Fibroblast of skin of scalp (primary cell): ENCODE results near the gene UBE2E2. TPM values are rescaled to one million over a fixed set of nuclear protein-coding genes. Genes with fewer than 3 reads are reported as not detected.
"Not testable (repeated sequence)": the region's sequence is repeated elsewhere in the genome, so short reads cannot be mapped to it uniquely, and the experiment has no call there.

Experiments
- DNase-seq: peaks from one replicate; pipeline ENCODE4 v3.0.0-alpha.2; 2013
- polyA plus RNA-seq, 2 experiments: library from polyadenylated mRNA; unstranded; fragments of 120-200 nt; gene quantifications; one replicate each; pipeline ENCODE4 v1.2.1, GENCODE V29; 2013; ENCODE audit not compliant: insufficient read length in 2 of 2

Gene UBE2E2
- polyA plus RNA-seq (2013, experiment 1 of 2; ENCODE audit: insufficient read length), result 49.3 TPM
- 58.0 TPM for polyA plus RNA-seq (2013, experiment 2 of 2; ENCODE audit: insufficient read length)

DNA sequence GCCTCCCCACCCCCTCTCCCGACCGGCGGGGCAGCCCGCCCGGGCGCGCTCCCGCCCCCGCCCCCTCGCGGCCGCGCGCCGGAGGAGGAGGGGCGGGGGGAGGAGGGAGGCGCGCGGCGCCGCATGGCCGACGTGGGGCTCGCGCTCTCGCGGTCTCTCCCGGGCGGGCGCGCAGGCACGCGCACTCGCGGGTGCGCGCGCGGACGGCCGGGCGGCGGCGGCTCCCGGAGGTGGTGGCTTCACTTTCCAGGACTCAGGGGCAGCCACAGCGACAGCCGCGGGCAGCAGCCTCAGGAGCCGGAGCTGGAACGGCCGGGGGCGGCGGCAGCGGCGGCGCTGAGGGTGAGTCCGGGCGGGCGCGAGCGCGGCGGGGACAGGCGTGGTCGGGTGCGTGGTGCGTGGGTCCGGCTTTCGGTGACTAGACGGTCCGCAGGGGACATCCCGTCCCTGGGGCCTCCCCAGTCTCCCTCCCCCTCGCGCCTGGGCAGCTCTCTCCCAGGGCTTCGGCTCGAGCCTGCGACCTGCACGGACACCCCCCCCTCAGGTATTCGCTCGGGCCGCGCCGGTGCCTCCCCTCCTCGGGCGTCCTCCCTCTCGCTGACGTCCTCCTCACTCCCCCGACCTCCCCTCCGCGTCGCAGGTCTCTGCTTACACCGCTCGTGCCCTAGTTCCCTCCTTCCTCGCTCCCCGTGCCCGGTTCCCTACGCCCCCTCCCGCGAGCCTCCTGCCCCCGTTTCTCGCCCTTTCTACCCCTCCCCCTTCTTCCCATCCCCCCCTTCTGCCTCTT, at the start of gene UBE2E2:
Gene UBE2E2 (plus strand): TSS at position 407 of the 787 bp plus-strand sequence.
- DNase-seq, result peak; percentile 83

GRCh38 chr3:23153436-23153835, 49.7 kb upstream of the UBE2E2 start:
- peak; percentile 23 for DNase-seq

- DNase-seq, result no peak
Observed at GRCh38 chr3:23157331-23157730, 45.8 kb upstream of the UBE2E2 start.

DNA sequence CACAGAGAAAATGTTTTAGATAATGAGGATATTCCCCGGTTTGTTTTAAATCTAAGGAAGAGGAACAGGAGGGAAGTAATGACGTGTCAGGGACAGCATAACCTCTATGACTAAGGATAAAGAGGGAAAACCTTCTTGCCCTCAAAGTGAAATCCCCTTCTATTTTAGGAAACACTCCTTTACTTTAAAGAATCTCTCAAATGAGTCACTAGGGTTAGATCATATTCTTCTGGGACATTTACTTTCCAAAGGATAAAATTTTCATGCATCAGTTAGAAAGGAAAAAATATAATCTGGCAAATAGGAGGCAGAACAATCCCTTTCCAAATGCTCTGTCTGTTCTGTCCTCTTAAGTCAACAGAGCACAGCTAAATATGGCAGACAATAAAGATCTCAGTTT, 43.2 kb upstream of the UBE2E2 start:
- peak; percentile 88 for DNase-seq

DNA sequence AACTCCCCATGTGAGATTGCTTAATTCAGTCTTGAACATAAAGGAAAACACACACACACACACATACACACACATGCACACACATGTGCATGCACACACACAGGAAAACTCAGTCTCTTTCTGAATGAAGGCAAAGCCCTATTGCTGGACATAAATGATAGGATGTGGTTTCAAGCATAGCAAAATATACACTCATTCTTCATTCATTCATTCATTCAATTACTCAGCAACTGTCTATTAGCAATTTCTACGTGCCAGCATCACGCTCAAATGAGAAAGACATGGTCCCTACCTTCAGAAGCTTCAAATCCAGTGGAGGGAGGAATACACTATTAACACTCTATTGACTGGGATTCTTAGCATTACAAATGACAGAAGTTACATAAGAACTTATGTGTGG, 41.8 kb upstream of the UBE2E2 start:
- DNase-seq, result no peak

DNA sequence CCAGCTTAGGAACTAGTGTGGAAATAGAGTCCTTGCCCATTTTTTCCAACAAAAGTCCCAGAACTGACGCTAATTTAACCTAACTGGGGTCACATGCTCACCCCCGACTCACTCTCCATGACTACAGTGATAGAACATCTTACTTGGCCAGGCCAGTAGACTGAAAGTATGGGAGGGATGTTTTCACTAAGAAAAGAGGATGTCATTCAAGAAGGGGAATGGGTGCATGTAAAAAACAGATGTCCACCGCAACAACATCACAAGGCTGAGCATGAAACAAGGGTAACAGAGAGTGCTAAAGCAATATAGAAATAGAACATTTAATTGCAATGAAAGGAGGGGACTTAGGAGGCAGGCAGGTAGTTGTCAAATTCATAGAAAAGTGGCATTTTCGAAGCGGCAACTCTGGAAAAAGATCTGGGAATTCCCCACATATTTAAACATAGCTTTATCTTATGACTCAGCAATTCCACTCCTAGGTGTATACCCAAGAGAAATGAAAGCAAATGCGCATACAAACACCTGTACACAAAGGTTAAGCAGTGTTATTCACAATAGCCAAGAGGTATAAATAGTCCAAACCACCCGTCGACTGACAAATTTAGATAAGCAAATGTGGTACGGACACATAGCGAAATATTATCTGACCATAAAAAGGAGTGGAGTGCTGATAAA, 41.1 kb upstream of the UBE2E2 start:
- DNase-seq, result no peak

GRCh38 chr3:23162934-23163333, 40.2 kb upstream of the UBE2E2 start:
- no peak for DNase-seq

DNA sequence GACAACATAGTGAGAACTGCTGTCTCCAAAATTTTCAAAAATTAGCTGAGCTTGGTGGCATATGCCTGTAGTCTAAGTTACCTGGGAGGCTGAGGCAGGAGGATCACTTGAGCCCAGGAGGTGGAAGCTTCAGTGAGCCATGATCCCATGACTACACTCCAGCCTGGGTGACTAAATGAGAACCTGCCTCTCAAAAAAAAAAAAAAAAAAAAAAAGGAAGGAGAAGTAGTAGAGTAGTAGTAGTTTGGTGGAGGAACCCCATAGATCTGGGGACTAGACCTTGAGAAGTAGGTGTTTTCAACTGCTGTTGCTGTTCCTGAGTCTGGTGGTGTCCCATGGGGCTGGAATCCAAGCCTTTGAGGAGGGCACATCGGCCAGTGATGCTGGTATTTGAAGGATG, 38.4 kb upstream of the UBE2E2 start:
- no peak for DNase-seq

DNA sequence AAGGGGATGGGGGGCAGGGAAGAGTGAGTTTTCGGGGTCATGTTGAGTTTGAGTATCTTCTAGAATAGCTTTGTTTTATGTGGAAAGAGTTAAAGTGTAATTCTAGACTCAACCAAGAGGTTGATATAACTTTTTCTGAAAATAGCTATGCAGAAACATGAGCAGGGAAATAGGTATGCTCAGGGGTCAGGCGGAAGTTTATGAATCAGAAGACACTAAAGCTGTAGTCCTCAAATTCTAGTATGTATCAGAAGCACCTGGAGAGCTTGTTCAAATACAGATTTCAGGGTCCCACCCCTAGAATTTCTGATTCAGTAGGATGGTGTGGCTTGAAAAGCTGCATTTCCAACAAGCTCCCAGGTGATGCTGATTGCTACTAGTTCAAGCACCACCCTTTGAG, 37.6 kb upstream of the UBE2E2 start:
- DNase-seq, result no peak

- no peak for DNase-seq
Observed at GRCh38 chr3:23166276-23166675, 36.9 kb upstream of the UBE2E2 start.

GRCh38 chr3:23166845-23167244, 36.3 kb upstream of the UBE2E2 start:
- no peak for DNase-seq

GRCh38 chr3:23169551-23169950, 33.6 kb upstream of the UBE2E2 start:
- no peak for DNase-seq

DNA sequence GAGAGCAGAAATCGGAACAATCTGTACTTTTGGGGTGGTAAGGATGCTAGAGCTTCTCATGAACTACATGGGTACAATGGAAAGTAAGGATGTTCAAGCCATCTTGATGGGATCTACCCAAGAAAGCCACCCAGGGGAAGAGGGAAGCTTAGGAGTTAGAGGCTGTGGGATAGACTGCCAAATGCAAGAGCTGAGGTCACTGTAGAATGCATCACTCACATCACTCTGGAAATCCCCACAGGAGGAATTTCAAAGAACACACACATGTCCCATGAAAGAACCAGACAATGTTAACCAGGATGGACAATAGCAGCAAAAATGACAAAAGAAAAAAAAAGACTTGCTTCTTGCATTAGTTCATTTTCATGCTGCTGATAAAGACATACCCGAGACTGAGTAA, 32.8 kb upstream of the UBE2E2 start:
- DNase-seq, result peak; percentile 29

DNA sequence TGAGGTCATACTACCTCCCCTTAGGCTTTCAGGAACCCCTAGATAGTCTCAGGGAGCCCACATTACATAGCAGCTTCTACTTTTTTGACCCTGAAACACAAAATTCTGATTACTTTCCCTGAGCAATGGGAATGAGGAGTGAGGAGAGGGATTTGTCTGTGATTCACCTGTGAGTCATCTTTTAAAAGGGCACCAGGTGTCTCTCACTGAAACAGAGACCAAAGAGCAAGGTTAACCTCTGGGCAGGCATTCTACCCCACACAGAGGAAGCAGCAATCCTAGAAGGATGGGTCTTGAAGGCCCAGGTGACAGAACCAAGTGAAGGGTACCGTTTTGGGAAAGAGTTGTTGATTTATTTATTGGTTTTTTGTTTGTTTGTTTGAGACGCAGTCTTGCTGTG, 31.1 kb upstream of the UBE2E2 start:
- no peak for DNase-seq

GRCh38 chr3:23174426-23175039, 28.6 kb upstream of the UBE2E2 start:
- no peak for DNase-seq

DNA sequence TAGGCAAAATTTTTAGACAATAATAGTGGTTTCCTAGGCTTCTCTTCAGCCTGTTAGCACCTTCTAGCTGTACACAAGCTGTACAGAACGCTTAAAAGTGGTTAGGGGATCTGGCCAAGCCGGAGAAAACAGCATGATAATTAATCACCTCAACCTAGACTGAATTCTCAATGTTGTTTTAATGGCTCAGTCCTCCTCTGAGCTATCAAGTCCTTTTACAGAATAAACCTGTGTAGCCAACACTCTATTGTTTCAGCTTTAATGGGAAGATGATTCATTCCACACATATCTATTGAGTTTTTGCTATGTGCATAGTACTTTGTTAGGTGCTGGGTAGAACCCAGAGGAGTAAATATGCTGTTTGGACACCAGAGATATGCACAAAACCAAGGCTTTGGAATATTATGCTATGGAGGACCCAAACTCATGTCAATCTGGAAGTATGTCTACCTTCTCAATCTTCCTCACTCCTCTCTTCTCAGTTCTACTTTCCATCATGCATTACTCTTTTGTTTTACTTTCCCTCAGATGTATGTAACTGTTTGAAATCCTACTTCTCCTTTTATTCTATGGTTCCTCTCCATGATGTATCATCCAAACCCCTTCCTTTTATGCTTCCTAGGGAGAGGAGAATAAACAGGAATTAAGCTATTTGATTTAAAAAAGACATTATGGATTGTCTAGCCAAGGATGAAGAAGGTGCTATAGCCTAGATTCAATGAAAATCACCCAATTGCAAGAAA, 27.6 kb upstream of the UBE2E2 start:
- DNase-seq, result no peak

GRCh38 chr3:23176839-23177238, 26.3 kb upstream of the UBE2E2 start:
- DNase-seq, result not testable (repeated sequence)

GRCh38 chr3:23182996-23183513, 20.1 kb upstream of the UBE2E2 start:
- DNase-seq, result no peak

GRCh38 chr3:23183731-23184130, 19.4 kb upstream of the UBE2E2 start:
- DNase-seq, result peak; percentile 68

GRCh38 chr3:23185861-23186260, 17.3 kb upstream of the UBE2E2 start:
- DNase-seq, result no peak

GRCh38 chr3:23189187-23189586, 13.9 kb upstream of the UBE2E2 start:
- no peak for DNase-seq

DNA sequence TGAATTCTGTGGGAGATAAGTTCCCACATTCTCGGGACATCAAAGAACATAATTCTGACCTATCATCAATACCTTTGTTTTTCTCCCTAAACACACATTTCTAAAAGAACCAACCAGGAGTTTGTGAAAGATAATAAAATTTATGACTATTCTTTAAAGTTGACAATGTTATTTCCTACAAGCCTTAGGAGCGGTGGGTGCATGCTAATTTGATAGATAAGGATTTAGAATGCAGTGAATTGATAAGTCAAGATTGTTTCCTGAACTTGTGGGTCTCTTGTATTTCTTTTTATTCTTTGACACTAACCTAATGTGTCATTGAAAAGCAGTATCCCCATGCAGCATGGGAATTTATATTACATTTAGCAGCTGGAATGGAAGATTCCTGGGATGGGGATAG, 10.3 kb upstream of the UBE2E2 start:
- DNase-seq, result no peak

DNA sequence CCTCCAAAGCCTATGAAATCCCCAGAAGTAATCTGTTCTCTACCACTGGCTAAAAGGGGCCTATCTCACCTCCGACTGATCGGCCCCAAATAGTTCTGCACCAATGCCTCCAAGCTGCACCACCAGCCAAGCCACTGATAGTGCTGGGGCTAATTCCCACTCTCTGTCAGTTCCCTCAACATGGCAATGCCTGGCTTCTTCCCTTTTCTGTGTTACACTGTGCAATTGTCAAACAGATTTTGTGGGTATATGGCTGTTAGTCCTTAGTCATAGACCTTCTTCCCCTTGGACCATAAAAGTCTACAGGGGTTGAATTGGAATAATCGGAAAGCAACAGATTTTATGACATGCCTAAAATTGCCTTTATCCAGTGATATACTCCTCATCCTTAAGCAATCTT, 9.3 kb upstream of the UBE2E2 start:
- DNase-seq, result no peak
